ENCODE data around the gene UBE2I.

DNA sequence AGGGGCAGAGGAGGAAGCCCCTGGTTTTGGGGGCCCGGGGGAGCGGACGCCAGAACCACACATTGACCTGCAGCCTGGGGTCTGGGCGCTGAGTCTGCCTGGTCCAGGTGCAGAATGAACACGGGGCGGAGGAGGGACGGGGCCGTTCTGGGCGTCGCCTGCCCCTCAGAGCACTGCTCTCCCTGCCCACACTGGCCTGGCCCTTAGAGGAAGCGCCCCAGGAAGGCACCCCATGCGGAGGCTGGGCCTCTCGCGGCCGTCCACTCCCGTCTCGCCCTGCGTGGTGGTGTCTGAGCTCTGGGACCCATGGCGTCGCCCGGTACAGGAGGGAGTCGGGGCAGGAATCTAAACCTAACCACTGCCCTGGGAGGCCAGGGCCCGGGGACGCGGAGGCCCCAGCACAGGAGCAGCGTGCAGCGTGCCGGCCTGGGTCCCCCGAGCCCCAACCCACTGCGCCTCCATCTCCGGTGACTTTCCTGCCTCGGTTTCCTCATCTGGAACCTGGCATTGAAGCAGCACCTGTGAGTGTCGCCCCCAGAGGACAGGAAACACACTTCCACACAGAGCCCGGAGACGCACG, 49.2 kb upstream of the UBE2I start:
- TF ChIP-seq CTCF (conservative IDR thresholded peaks at IDR 0.05; ENCODE audit: low read depth, low read length), result no peak
- TF ChIP-seq EZH2 (IDR thresholded peaks at IDR 0.05; ENCODE audit: low read length, unreplicated experiment), result no peak

Measured in PC-3 (cell line).